Astrocyte of the cerebellum (primary cell): ENCODE results near the gene ZBTB20.

Experiments
- DNase-seq: peaks from one replicate; pipeline ENCODE4 v3.0.0-alpha.2; 2011; ENCODE audit warnings: low read depth
- H3K4me3 ChIP-seq: 2 replicates; pipeline ENCODE4 v1.5.1; 2011; ENCODE audit warnings: mild to moderate bottlenecking, low read depth, low read length, moderate library complexity
- in situ Hi-C: cut with HindIII; loops from 2 replicates; pipeline ENCODE4 v1.10.0; 2017; ENCODE audit warnings: low sequenced_read_pairs
- TF ChIP-seq, protein P1 (sequence below): IDR thresholded peaks from 2 replicates; pipeline ENCODE4 v1.5.1; 2012; ENCODE audit warnings: low read length, low read depth, moderate library complexity, mild to moderate bottlenecking; ENCODE audit errors: missing control alignments

ZBTB20 gene

DNA sequence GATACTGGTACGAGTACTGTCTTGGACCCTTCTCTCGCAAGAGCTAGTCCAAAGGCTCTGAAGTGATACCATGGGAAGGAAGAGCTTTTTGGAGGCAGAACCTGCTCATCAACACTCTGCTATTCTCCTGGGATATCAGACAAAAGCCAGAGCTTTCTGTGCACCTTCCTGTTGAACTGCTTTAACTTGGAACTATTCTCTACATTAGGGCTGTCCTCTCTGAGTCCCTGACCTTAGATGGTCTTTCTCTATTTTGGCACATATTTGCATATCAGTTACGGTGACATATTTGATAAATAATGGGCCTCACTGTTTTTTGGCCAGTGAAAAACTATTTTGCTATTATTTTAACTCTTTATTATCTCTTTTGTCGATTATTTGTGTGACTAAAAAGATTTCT is 706.4 kb downstream of the ZBTB20 start:
- in situ Hi-C loops: no loop called here
- TF ChIP-seq, protein P1, sequence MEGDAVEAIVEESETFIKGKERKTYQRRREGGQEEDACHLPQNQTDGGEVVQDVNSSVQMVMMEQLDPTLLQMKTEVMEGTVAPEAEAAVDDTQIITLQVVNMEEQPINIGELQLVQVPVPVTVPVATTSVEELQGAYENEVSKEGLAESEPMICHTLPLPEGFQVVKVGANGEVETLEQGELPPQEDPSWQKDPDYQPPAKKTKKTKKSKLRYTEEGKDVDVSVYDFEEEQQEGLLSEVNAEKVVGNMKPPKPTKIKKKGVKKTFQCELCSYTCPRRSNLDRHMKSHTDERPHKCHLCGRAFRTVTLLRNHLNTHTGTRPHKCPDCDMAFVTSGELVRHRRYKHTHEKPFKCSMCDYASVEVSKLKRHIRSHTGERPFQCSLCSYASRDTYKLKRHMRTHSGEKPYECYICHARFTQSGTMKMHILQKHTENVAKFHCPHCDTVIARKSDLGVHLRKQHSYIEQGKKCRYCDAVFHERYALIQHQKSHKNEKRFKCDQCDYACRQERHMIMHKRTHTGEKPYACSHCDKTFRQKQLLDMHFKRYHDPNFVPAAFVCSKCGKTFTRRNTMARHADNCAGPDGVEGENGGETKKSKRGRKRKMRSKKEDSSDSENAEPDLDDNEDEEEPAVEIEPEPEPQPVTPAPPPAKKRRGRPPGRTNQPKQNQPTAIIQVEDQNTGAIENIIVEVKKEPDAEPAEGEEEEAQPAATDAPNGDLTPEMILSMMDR: no peak
- no peak for DNase-seq
- no peak overlapping the region for H3K4me3 ChIP-seq

DNA sequence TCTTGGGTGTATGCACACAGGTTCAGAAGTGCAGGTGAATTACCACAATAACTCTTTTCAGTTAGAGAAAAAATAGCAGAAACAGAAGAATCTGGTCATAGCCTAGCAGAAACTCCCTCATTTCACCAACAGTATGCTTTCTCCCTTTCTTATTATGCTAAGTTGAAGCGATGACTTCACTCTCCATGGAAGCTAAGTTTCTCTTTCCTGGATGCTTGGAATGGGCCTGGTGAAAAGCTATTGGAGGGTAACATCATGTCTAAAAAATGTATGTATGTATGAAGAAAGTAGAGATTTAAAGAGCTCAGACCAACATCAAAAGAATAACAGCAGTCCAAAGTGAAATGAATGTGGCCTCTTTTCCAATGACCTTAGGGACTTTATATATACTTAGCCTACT is 707.8 kb downstream of the ZBTB20 start:
- H3K4me3 ChIP-seq: no peak overlapping the region
- no peak for DNase-seq
- in situ Hi-C loops: no loop called here
- TF ChIP-seq, protein P1: no peak

DNA sequence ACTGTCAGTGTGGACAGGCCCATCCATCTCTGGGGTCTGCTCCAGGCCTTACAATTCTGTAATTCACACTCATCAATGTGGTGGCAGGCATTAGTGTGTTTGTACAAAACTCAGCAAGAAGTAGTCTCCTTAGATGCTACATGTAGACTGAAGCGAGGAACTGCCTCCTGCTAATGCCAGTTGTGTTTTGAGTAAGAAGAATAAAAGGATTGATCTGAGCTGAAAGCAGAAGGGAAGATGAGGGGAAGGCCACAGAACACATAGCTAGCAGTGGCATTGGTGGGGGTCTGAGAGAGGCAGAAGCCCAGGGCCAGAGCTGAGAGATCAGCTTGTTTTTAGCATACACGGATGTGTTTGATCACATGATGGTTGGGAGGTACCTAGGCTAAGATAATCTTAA is 709.2 kb downstream of the ZBTB20 start:
- in situ Hi-C loops: no loop called here
- DNase-seq: no peak
- H3K4me3 ChIP-seq: no peak overlapping the region
- TF ChIP-seq, protein P1: no peak

DNA sequence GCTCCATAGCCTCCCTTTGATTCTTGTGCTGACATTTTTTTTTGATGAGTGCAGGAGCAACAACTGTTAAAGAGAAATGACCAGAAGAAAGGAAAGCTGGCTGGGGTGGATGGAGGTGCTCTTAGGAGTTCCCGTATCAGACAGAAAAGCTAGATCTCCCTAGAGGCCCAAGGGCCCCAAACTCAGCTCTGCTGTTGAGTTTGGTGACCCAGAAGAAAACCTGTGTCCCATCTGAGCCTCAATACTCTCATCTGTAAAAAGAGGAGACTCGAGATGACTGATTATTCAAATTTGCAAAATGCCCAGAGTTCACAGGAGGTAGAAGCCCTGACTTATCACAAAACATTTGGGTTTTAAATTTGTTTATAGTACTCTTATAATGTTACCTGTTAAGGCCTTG is 710.9 kb downstream of the ZBTB20 start:
- DNase-seq: no peak
- TF ChIP-seq, protein P1: no peak
- in situ Hi-C loops: no loop called here
- H3K4me3 ChIP-seq: no peak overlapping the region

DNA sequence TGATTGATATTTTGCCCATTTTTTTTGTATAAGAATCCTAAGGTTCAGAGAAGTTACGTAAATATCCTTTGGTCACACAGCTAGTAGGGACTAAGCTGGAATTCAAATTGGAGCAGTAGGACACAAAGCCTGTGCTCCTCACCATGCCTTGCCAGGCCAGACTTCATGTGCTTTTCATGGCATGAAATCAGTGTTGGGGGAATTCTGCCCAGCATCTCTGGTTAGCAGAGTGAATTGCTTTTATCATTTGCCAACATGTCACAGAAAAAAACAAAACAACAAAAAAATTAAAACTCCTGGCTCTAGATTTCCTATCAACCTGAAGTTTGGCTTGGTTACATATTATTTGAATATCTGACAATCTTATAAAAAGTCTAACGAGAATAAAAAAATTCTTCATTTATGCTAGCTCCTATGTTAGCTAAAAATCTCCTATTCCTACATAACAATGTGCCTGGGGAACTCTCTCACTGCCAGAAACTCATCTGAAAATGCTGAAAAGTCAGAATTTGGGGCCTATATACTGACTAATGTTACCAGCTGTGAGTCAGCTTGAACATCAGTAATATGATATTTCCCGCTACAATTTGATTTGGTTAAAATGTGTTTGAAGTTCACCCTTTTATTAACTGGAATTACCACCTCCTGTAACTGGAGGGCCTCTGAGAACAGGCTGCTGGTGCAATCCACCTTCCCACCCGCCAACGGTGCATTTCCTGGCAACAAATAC is 711.5 kb downstream of the ZBTB20 start:
- TF ChIP-seq, protein P1: no peak
- in situ Hi-C loops: no loop called here
- no peak overlapping the region for H3K4me3 ChIP-seq
- DNase-seq: peak; percentile 35

DNA sequence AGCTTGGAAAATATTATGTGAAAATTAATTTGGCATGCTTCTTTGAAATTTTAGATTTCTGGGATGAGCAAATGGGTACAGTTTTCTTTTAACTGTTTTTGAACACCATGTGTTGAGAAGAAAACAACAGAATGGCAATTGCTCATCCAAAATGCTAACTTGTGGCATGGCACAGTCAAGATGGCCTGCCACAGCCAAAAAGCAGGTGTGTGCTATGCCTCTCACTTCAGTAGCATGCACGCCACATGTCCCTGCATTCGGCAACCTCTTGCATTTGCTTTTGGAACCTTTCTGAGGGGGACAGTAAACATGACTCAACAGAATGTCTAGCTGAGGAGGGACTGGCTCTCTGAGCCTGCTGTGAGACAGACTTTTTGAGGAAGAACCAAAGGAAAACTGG is 714.8 kb downstream of the ZBTB20 start:
- H3K4me3 ChIP-seq: no peak overlapping the region
- in situ Hi-C loops: no loop called here
- no peak for DNase-seq
- TF ChIP-seq, protein P1: no peak
